CD14-positive monocyte (primary cell): ENCODE measurements around the gene KIF20B. TPM values are rescaled to one million over a fixed set of nuclear protein-coding genes. Genes with fewer than 3 reads are reported as not detected.

ENCODE experiments used
- DNase-seq, 3 donors: peaks; one replicate each; pipeline ENCODE4 v3.0.0-alpha.2; 2011 to 2022
- H2AFZ ChIP-seq: 2 replicates; pipeline ENCODE4 v1.6.0; 2012; ENCODE audit warnings: mild to moderate bottlenecking, low read depth, low read length, inconsistent platforms; ENCODE audit not compliant: insufficient read depth, poor library complexity, severe bottlenecking
- H3K27ac ChIP-seq, 2 donors: 1 replicate in 1 of 2; 2 replicates in 1 of 2; pipeline ENCODE4 v1.5.1; 2012 to 2013; ENCODE audit warnings: low read length in 2 of 2, control low read depth in 1 of 2, inconsistent platforms in 1 of 2, low read depth in 1 of 2, mild to moderate bottlenecking in 1 of 2
- H3K27me3 ChIP-seq, 2 donors: one replicate each; pipeline versions ENCODE4 v1.6.0 to v1.6.1; 2011 to 2013; ENCODE audit warnings: low read length in 2 of 2; ENCODE audit not compliant: control insufficient read depth in 2 of 2, insufficient read depth in 2 of 2
- H3K36me3 ChIP-seq, 2 donors: replicated peaks in 1 of 2; 1 replicate in 1 of 2; 2 replicates in 1 of 2; pipeline versions ENCODE4 v1.5.1 to v1.6.1; 2012 to 2013; ENCODE audit warnings: low read length in 2 of 2, control low read depth in 1 of 2, inconsistent platforms in 1 of 2, mild to moderate bottlenecking in 1 of 2; ENCODE audit not compliant: insufficient read depth in 2 of 2, control insufficient read depth in 1 of 2
- H3K4me1 ChIP-seq, 2 donors: 1 replicate in 1 of 2; 2 replicates in 1 of 2; pipeline versions ENCODE4 v1.5.1 to v1.6.1; 2012 to 2013; ENCODE audit warnings: low read length in 2 of 2, control low read depth in 1 of 2, inconsistent platforms in 1 of 2, mild to moderate bottlenecking in 1 of 2, moderate library complexity in 1 of 2; ENCODE audit not compliant: insufficient read depth in 2 of 2, control insufficient read depth in 1 of 2
- H3K4me2 ChIP-seq: replicated peaks from 2 replicates; pipeline ENCODE3; 2012; ENCODE audit warnings: low read length, moderate library complexity, mild to moderate bottlenecking; ENCODE audit not compliant: poor library complexity, severe bottlenecking; ENCODE audit errors: extremely low read depth
- H3K4me3 ChIP-seq, 3 experiments: fragments of 200-600 bp in 1 of 3; sonication (generic) in 1 of 3; replicated peaks in 1 of 3; 1 replicate in 2 of 3; 2 replicates in 1 of 3; pipeline ENCODE4 v1.5.1; 2011 to 2013; ENCODE audit warnings: low read length in 3 of 3, mild to moderate bottlenecking in 3 of 3, control low read depth in 2 of 3, low read depth in 2 of 3, inconsistent platforms in 1 of 3, moderate library complexity in 1 of 3
- H3K79me2 ChIP-seq: 2 replicates; pipeline ENCODE4 v1.6.0; 2012; ENCODE audit warnings: mild to moderate bottlenecking, control low read depth, inconsistent platforms, low read length, moderate library complexity; ENCODE audit not compliant: insufficient read depth
- H3K9ac ChIP-seq: 2 replicates; pipeline ENCODE4 v1.6.0; 2017; ENCODE audit warnings: low read length, mild to moderate bottlenecking; ENCODE audit not compliant: insufficient read depth, poor library complexity, severe bottlenecking
- H3K9me3 ChIP-seq, 2 donors: replicated peaks in 1 of 2; 1 replicate in 1 of 2; 2 replicates in 1 of 2; pipeline versions ENCODE4 v1.5.1 to v1.6.1; 2012 to 2013; ENCODE audit warnings: low read length in 2 of 2, control low read depth in 1 of 2; ENCODE audit not compliant: control insufficient read depth in 1 of 2, insufficient read depth in 1 of 2
- H4K20me1 ChIP-seq: 2 replicates; pipeline ENCODE4 v1.6.0; 2012; ENCODE audit warnings: mild to moderate bottlenecking, low read length, control low read depth, moderate library complexity; ENCODE audit not compliant: insufficient read depth
- H3K27ac Mint-ChIP-seq, 7 donors: one replicate each; pipeline ENCODE4 v1.8.0; 2020; ENCODE audit warnings: mild to moderate bottlenecking in 7 of 7, mixed read lengths in 7 of 7, moderate library complexity in 6 of 7, inconsistent platforms in 2 of 7
- H3K27me3 Mint-ChIP-seq, 3 donors: one replicate each; pipeline ENCODE4 v1.8.0; 2021 to 2022; ENCODE audit warnings: low read depth in 3 of 3, mild to moderate bottlenecking in 3 of 3, mixed read lengths in 3 of 3, moderate library complexity in 3 of 3, inconsistent platforms in 1 of 3
- H3K36me3 Mint-ChIP-seq, 2 donors: one replicate each; pipeline ENCODE4 v1.8.0; 2020; ENCODE audit warnings: mixed read lengths in 2 of 2, inconsistent platforms in 1 of 2, mild to moderate bottlenecking in 1 of 2
- H3K4me1 Mint-ChIP-seq: one replicate; pipeline ENCODE4 v1.8.0; 2020; ENCODE audit warnings: mild to moderate bottlenecking, mixed read lengths
- H3K4me3 Mint-ChIP-seq, 2 donors: one replicate each; pipeline ENCODE4 v1.8.0; 2020; ENCODE audit warnings: mild to moderate bottlenecking in 2 of 2, mixed read lengths in 2 of 2, moderate library complexity in 1 of 2
- H3K9me3 Mint-ChIP-seq, 7 donors: one replicate each; pipeline ENCODE4 v1.8.0; 2020 to 2022; ENCODE audit warnings: mixed read lengths in 7 of 7, mild to moderate bottlenecking in 6 of 7, moderate library complexity in 6 of 7, inconsistent platforms in 2 of 7
- CTCF ChIP-seq: fragments of 200-600 bp; IDR thresholded peaks from one replicate; pipeline ENCODE4 v1.8.0; 2022; ENCODE audit warnings: antibody characterized with exemption, mild to moderate bottlenecking
- WGBS: methylation state at CpG from one replicate; pipeline ENCODE4 v1.1.5; 2013; ENCODE audit warnings: missing lambda C conversion rate; ENCODE audit not compliant: insufficient coverage; 5-methylcytosine and 5-hydroxymethylcytosine counted together
- intact Hi-C, 2 donors: fragments of 100-400 bp; cut with micrococcal nuclease; formaldehyde crosslinking; loops; one replicate each; pipeline versions ENCODE4 v1.15.0 to v1.15.1; 2023
- polyA plus RNA-seq, 3 donors: library from polyadenylated mRNA; depleted of rRNA in 1 of 3; unstranded in 2 of 3; stranded (reverse) in 1 of 3; fragments of 300-500 nt in 2 of 3; fragments of >200 nt in 1 of 3; fragmentation: Illumina TruSeq in 2 of 3; gene quantifications; 1 replicate in 2 of 3; 2 replicates in 1 of 3; pipeline ENCODE4 v1.2.3, GENCODE V29; 2012 to 2021

The KIF20B gene
- polyA plus RNA-seq, 3 donors, result 0.44 to 3.9 (median 1.5) TPM

- Histone ChIP-seq H3K27me3 (no peaks in the 10 kb centered on the region), H3K27ac (no peak overlapping the region), H3K79me2 (no peaks in the 10 kb centered on the region), H3K9ac (no peak overlapping the region), H3K4me3 (no peak overlapping the region), H3K9me3 (no peaks in the 10 kb centered on the region), H3K36me3 (no peaks in the 10 kb centered on the region), H3K4me1 (no peaks in the 10 kb centered on the region), H3K4me2 (no peak overlapping the region), H2AFZ (no peak overlapping the region), H4K20me1 (no peaks in the 10 kb centered on the region)
- Mint-ChIP-seq H3K36me3 (no peaks in the 10 kb centered on the region), H3K27me3 (peaks cover 4 to 9% (median 4%) of the 10 kb centered on the region in 3 donors), H3K4me3 (no peak overlapping the region), H3K9me3 (no peaks in the 10 kb centered on the region), H3K4me1 (peaks cover 3% of the 10 kb centered on the region), H3K27ac (no peak overlapping the region)
- DNase-seq, result no peak
- no peak for TF ChIP-seq CTCF
- intact Hi-C loops, result no loop called here
- WGBS, result 100% methylated on average over 1 of the region's 4 CpGs
These were observed 108.4 kb downstream of the KIF20B start for GRCh38 chr10:89809766-89810165.

DNA sequence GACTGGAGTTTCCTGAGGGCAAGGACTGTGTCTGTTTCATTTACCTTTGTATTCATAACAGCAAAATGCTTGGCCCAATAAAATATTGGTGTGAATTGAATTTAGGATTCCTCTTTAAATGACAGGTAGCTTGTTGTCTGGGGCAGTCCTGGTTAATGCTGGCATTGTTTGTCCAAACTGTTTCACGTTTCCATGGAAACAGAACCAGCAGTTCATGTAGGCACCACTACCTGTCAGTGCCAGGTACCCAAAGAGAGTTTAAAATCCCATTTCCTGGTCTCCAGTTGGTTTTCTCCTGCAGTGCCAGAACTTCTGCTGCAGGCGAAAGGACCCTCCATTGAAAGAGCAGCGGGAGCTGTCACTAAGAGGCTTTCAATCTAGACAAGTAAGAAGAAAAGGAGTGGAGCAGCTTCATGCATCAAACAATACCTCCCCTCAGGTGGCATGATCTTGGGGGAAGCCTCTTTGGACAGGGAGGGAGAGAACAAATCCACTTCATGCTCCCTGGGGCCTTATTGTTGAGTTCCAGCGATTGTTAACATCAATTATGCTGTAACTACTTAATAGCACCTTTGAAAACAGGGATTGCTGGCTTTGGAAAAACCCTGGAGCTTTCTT lies 109.6 kb downstream of the KIF20B start:
- Mint-ChIP-seq H3K27ac (no peak overlapping the region), H3K27me3 (peaks cover 0 to 9% (median 2%) of the 10 kb centered on the region in 3 donors), H3K4me3 (no peak overlapping the region), H3K36me3 (no peaks in the 10 kb centered on the region), H3K4me1 (peaks cover 3% of the 10 kb centered on the region), H3K9me3 (no peaks in the 10 kb centered on the region)
- no peaks in the 10 kb centered on the region for H3K27me3 ChIP-seq
- H3K27ac ChIP-seq, result no peak overlapping the region
- no peak overlapping the region for H3K9ac ChIP-seq
- H2AFZ ChIP-seq, result no peak overlapping the region
- H4K20me1 ChIP-seq, result no peaks in the 10 kb centered on the region
- H3K4me1 ChIP-seq, result no peaks in the 10 kb centered on the region
- H3K4me3 ChIP-seq, result no peak overlapping the region
- no peak for TF ChIP-seq CTCF
- no peak for DNase-seq
- intact Hi-C loops, result no loop called here
- no peaks in the 10 kb centered on the region for H3K36me3 ChIP-seq
- WGBS, result 100% methylated on average over 1 of the region's 4 CpGs
- H3K4me2 ChIP-seq, result no peak overlapping the region
- no peaks in the 10 kb centered on the region for H3K9me3 ChIP-seq
- no peaks in the 10 kb centered on the region for H3K79me2 ChIP-seq
